ENCODE results near the gene BLOC1S5. TPM values are rescaled to one million over a fixed set of nuclear protein-coding genes. Genes with fewer than 3 reads are reported as not detected.

Gene BLOC1S5
- total and polyA plus RNA-seq, 5 donors from 2014 or later: 11.3 to 31.9 (median 28.2) TPM

DNA sequence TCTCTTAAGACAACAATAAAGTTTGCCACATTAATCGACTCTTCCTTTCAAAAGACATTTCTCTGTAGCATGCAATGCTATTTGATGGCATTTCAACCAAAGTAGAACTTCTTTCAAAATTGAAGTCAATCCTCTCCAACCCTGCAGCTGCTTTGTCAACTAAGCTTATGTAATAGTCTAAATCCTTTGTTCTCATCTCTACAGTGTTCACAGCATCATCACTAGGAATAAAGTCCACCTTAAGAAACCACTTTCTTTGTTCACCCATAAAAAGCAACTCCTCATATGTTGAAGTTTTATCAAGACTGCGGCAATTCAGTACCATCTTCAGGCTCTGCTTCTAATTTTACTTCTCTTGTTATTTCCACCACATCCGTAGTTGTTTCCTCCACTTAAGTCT lies 11.5 kb upstream of the BLOC1S5 start:
- H3K4me3 ChIP-seq (ENCODE audit: low read depth, low read length): no peak overlapping the region
- Mint-ChIP-seq H3K4me3 (peak overlapping the region in 1 of 4 donors; percentile 37), H3K27me3 (no peaks in the 10 kb centered on the region), H3K36me3 (peaks cover 15% of the 10 kb centered on the region), H3K4me1 (peaks cover 0 to 20% (median 4%) of the 10 kb centered on the region in 4 donors), H3K27ac (peak overlapping the region in 1 of 3 donors; percentile 54), H3K9me3 (no peaks in the 10 kb centered on the region)
- no peaks in the 10 kb centered on the region for H3K27me3 ChIP-seq (ENCODE audit: control insufficient read depth, insufficient read depth, low read length)
- ATAC-seq (ENCODE audit: low read depth in 2 of 2) (no peak), DNase-seq (peak in 1 of 3 donors; percentile 6)
- H3K27ac ChIP-seq (ENCODE audit: insufficient read depth, low read length, poor library complexity, severe bottlenecking): no peak overlapping the region
- H3K36me3 ChIP-seq (ENCODE audit: control insufficient read depth, insufficient read depth, low read length): peaks cover 10% of the 10 kb centered on the region
- H3K9me3 ChIP-seq (ENCODE audit: control insufficient read depth in 2 of 2, low read length in 2 of 2): no peaks in the 10 kb centered on the region
- no peaks in the 10 kb centered on the region for H3K4me1 ChIP-seq (ENCODE audit: control insufficient read depth, insufficient read depth, low read length, poor library complexity, severe bottlenecking)

GRCh38 chr6:8075185-8075584 lies 11.0 kb upstream of the BLOC1S5 start:
- peaks cover 12% of the 10 kb centered on the region for H3K36me3 Mint-ChIP-seq
- H3K27ac Mint-ChIP-seq: no peak overlapping the region
- no peak overlapping the region for H3K4me3 Mint-ChIP-seq

GRCh38 chr6:8074213-8074612 lies 10.0 kb upstream of the BLOC1S5 start:
- no peaks in the 10 kb centered on the region for H3K27me3 ChIP-seq (ENCODE audit: control insufficient read depth, insufficient read depth, low read length)
- no peak overlapping the region for H3K27ac ChIP-seq (ENCODE audit: insufficient read depth, low read length, poor library complexity, severe bottlenecking)
- no peak overlapping the region for H3K4me3 ChIP-seq (ENCODE audit: low read depth, low read length)
- Mint-ChIP-seq H3K36me3 (peaks cover 7% of the 10 kb centered on the region), H3K4me1 (peaks cover 0 to 11% (median 4%) of the 10 kb centered on the region in 4 donors), H3K9me3 (no peaks in the 10 kb centered on the region), H3K27ac (no peak overlapping the region), H3K27me3 (no peaks in the 10 kb centered on the region), H3K4me3 (no peak overlapping the region)
- H3K36me3 ChIP-seq (ENCODE audit: control insufficient read depth, insufficient read depth, low read length): peaks cover 4% of the 10 kb centered on the region
- no peaks in the 10 kb centered on the region for H3K4me1 ChIP-seq (ENCODE audit: control insufficient read depth, insufficient read depth, low read length, poor library complexity, severe bottlenecking)
- ATAC-seq (ENCODE audit: low read depth in 2 of 2) (no peak), DNase-seq (no peak)
- H3K9me3 ChIP-seq (ENCODE audit: control insufficient read depth in 2 of 2, low read length in 2 of 2): no peaks in the 10 kb centered on the region

More at GRCh38 chr6:8075185-8075584, 11.0 kb upstream of the BLOC1S5 start:
- H3K4me3 ChIP-seq (ENCODE audit: low read depth, low read length): no peak overlapping the region
- H3K36me3 ChIP-seq (ENCODE audit: control insufficient read depth, insufficient read depth, low read length): peaks cover 4% of the 10 kb centered on the region
- DNase-seq (no peak), ATAC-seq (ENCODE audit: low read depth in 2 of 2) (no peak)
- no peak overlapping the region for H3K27ac ChIP-seq (ENCODE audit: insufficient read depth, low read length, poor library complexity, severe bottlenecking)
- no peaks in the 10 kb centered on the region for H3K9me3 ChIP-seq (ENCODE audit: control insufficient read depth in 2 of 2, low read length in 2 of 2)
- H3K27me3 ChIP-seq (ENCODE audit: control insufficient read depth, insufficient read depth, low read length): no peaks in the 10 kb centered on the region
- H3K27me3 Mint-ChIP-seq: no peaks in the 10 kb centered on the region
- no peaks in the 10 kb centered on the region for H3K9me3 Mint-ChIP-seq
- peaks cover 0 to 17% (median 4%) of the 10 kb centered on the region in 4 donors for H3K4me1 Mint-ChIP-seq
- no peaks in the 10 kb centered on the region for H3K4me1 ChIP-seq (ENCODE audit: control insufficient read depth, insufficient read depth, low read length, poor library complexity, severe bottlenecking)

DNA sequence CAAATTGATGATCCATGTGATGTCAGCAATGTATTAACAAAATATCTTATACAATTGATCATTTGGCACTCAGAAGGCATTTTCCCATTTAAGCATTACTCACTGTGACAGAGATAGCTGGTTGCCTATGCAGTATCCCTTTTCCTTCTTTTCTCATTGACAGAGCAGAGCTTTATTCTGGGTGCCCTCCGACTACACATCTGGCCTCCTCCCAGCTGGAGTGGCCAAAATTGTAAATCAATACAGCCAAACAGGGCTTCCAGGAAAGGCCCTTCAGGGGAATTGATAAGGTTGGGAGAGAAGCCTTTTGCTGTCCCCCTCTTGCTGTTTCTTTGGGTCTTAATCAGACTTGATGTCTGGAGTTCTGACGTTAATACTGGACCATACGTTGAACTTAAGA lies 9.6 kb upstream of the BLOC1S5 start:
- Histone ChIP-seq H3K27me3 (ENCODE audit: control insufficient read depth, insufficient read depth, low read length) (no peaks in the 10 kb centered on the region), H3K4me1 (ENCODE audit: control insufficient read depth, insufficient read depth, low read length, poor library complexity, severe bottlenecking) (no peaks in the 10 kb centered on the region), H3K4me3 (ENCODE audit: low read depth, low read length) (no peak overlapping the region), H3K9me3 (ENCODE audit: control insufficient read depth in 2 of 2, low read length in 2 of 2) (no peaks in the 10 kb centered on the region), H3K36me3 (ENCODE audit: control insufficient read depth, insufficient read depth, low read length) (peaks cover 4% of the 10 kb centered on the region), H3K27ac (ENCODE audit: insufficient read depth, low read length, poor library complexity, severe bottlenecking) (no peak overlapping the region)
- DNase-seq: no peak
- peaks cover 0 to 11% (median 4%) of the 10 kb centered on the region in 4 donors for H3K4me1 Mint-ChIP-seq
- no peaks in the 10 kb centered on the region for H3K9me3 Mint-ChIP-seq
- H3K4me3 Mint-ChIP-seq: no peak overlapping the region
- H3K36me3 Mint-ChIP-seq: peaks cover 7% of the 10 kb centered on the region
- no peaks in the 10 kb centered on the region for H3K27me3 Mint-ChIP-seq
- H3K27ac Mint-ChIP-seq: no peak overlapping the region
- ATAC-seq (ENCODE audit: low read depth in 2 of 2): no peak

DNA sequence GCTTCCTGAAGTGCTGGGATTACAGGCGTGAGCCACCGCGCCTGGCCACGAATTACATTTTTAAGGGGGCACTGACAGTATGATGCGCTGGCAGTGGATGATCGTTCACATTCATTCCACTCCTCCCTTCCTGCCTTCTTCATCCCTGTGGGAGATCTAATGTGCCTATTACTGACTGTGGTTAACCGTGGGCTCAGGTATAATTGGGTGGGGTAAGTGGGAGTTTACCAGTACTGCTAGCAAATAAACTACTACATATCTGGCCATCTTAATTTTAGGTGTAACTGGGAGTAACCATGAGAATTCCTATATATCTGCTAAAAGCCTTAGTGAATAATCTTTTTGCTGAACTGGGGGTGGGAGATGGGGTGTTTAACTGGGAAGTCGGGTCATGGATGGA lies 6.5 kb upstream of the BLOC1S5 start:
- Histone ChIP-seq H3K27me3 (ENCODE audit: control insufficient read depth, insufficient read depth, low read length) (no peaks in the 10 kb centered on the region), H3K4me1 (ENCODE audit: control insufficient read depth, insufficient read depth, low read length, poor library complexity, severe bottlenecking) (no peaks in the 10 kb centered on the region)

GRCh38 chr6:8069631-8070284 lies 5.6 kb upstream of the BLOC1S5 start:
- H3K36me3 Mint-ChIP-seq: no peaks in the 10 kb centered on the region
- peaks cover 5 to 19% (median 12%) of the 10 kb centered on the region in 4 donors for H3K4me1 Mint-ChIP-seq
- no peak overlapping the region for H3K27ac Mint-ChIP-seq
- no peaks in the 10 kb centered on the region for H3K27me3 Mint-ChIP-seq
- no peaks in the 10 kb centered on the region for H3K9me3 ChIP-seq (ENCODE audit: control insufficient read depth in 2 of 2, low read length in 2 of 2)
- no peak overlapping the region for H3K4me3 Mint-ChIP-seq
- peaks cover 0 to 1% (median 0%) of the 10 kb centered on the region in 7 donors for H3K9me3 Mint-ChIP-seq
- DNase-seq: no peak
- no peaks in the 10 kb centered on the region for H3K27me3 ChIP-seq (ENCODE audit: control insufficient read depth, insufficient read depth, low read length)
- ATAC-seq (ENCODE audit: low read depth in 2 of 2): no peak
- H3K36me3 ChIP-seq (ENCODE audit: control insufficient read depth, insufficient read depth, low read length): no peaks in the 10 kb centered on the region
- peaks cover 7% of the 10 kb centered on the region for H3K4me1 ChIP-seq (ENCODE audit: control insufficient read depth, insufficient read depth, low read length, poor library complexity, severe bottlenecking)
- H3K27ac ChIP-seq (ENCODE audit: insufficient read depth, low read length, poor library complexity, severe bottlenecking): no peak overlapping the region
- no peak overlapping the region for H3K4me3 ChIP-seq (ENCODE audit: low read depth, low read length)

More for the DNA sequence above, 6.5 kb upstream of the BLOC1S5 start:
- H3K4me1 Mint-ChIP-seq: peaks cover 4 to 9% (median 8%) of the 10 kb centered on the region in 4 donors
- H3K36me3 ChIP-seq (ENCODE audit: control insufficient read depth, insufficient read depth, low read length): no peaks in the 10 kb centered on the region
- no peak overlapping the region for H3K27ac Mint-ChIP-seq
- H3K27me3 Mint-ChIP-seq: no peaks in the 10 kb centered on the region
- DNase-seq: no peak
- H3K4me3 ChIP-seq (ENCODE audit: low read depth, low read length): no peak overlapping the region
- no peak overlapping the region for H3K27ac ChIP-seq (ENCODE audit: insufficient read depth, low read length, poor library complexity, severe bottlenecking)
- no peak overlapping the region for H3K4me3 Mint-ChIP-seq
- no peaks in the 10 kb centered on the region for H3K9me3 ChIP-seq (ENCODE audit: control insufficient read depth in 2 of 2, low read length in 2 of 2)
- ATAC-seq (ENCODE audit: low read depth in 2 of 2): no peak
- no peaks in the 10 kb centered on the region for H3K36me3 Mint-ChIP-seq
- no peaks in the 10 kb centered on the region for H3K9me3 Mint-ChIP-seq

GRCh38 chr6:8069151-8069550 lies 5.0 kb upstream of the BLOC1S5 start:
- Histone ChIP-seq H3K4me1 (ENCODE audit: control insufficient read depth, insufficient read depth, low read length, poor library complexity, severe bottlenecking) (peaks cover 11% of the 10 kb centered on the region), H3K36me3 (ENCODE audit: control insufficient read depth, insufficient read depth, low read length) (no peaks in the 10 kb centered on the region), H3K27me3 (ENCODE audit: control insufficient read depth, insufficient read depth, low read length) (no peaks in the 10 kb centered on the region), H3K9me3 (ENCODE audit: control insufficient read depth in 2 of 2, low read length in 2 of 2) (no peaks in the 10 kb centered on the region), H3K4me3 (ENCODE audit: low read depth, low read length) (no peak overlapping the region), H3K27ac (ENCODE audit: insufficient read depth, low read length, poor library complexity, severe bottlenecking) (no peak overlapping the region)
- peaks cover 7 to 25% (median 18%) of the 10 kb centered on the region in 4 donors for H3K4me1 Mint-ChIP-seq
- no peak overlapping the region for H3K4me3 Mint-ChIP-seq
- no peak overlapping the region for H3K27ac Mint-ChIP-seq
- no peaks in the 10 kb centered on the region for H3K27me3 Mint-ChIP-seq
- DNase-seq: no peak
- no peak for ATAC-seq (ENCODE audit: low read depth in 2 of 2)
- no peaks in the 10 kb centered on the region for H3K36me3 Mint-ChIP-seq
- H3K9me3 Mint-ChIP-seq: peaks cover 0 to 1% (median 0%) of the 10 kb centered on the region in 7 donors

DNA sequence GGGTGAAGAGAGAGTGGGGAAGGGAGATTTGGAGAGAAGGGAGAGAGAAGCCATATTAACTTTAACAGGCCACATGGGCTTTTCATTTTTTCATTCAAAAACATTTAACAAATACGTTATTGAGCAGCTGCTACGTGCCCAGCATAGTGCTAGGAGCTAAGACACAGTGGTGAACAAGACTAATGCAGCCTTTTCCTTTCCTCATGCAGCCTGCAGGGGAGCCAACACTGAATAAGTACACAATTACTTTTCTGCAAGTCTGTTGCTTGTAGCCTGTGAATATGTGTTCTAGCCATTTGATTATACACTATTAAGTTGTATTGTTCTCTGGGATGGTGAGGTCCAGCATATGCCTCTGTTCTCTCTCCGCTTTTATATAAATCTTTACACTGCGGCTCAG lies 1.9 kb upstream of the BLOC1S5 start:
- peaks cover 14 to 37% (median 31%) of the 10 kb centered on the region in 4 donors for H3K4me1 Mint-ChIP-seq
- no peak overlapping the region for H3K4me3 ChIP-seq (ENCODE audit: low read depth, low read length)
- no peak for ATAC-seq (ENCODE audit: low read depth in 2 of 2)

More for the DNA sequence above, 1.9 kb upstream of the BLOC1S5 start:
- peak in 1 of 3 donors; percentile 51 for DNase-seq
- H3K27ac ChIP-seq (ENCODE audit: insufficient read depth, low read length, poor library complexity, severe bottlenecking): no peak overlapping the region
- no peaks in the 10 kb centered on the region for H3K36me3 Mint-ChIP-seq
- peaks cover 0 to 1% (median 0%) of the 10 kb centered on the region in 7 donors for H3K9me3 Mint-ChIP-seq
- peaks cover 2% of the 10 kb centered on the region for H3K36me3 ChIP-seq (ENCODE audit: control insufficient read depth, insufficient read depth, low read length)
- H3K9me3 ChIP-seq (ENCODE audit: control insufficient read depth in 2 of 2, low read length in 2 of 2): no peaks in the 10 kb centered on the region
- H3K27ac Mint-ChIP-seq: peak overlapping the region in 2 of 3 donors; percentile 42 to 98
- peaks cover 18% of the 10 kb centered on the region for H3K4me1 ChIP-seq (ENCODE audit: control insufficient read depth, insufficient read depth, low read length, poor library complexity, severe bottlenecking)
- H3K4me3 Mint-ChIP-seq: peak overlapping the region in 1 of 4 donors; percentile 47
- H3K27me3 ChIP-seq (ENCODE audit: control insufficient read depth, insufficient read depth, low read length): no peaks in the 10 kb centered on the region
- H3K27me3 Mint-ChIP-seq: no peaks in the 10 kb centered on the region

Data from CD4-positive, CD25-positive, alpha-beta regulatory T cell (primary cell).